ENCODE data around the gene BTBD7.
A peak's percentile ranks its signal among the peaks of the same experiment; 100 is the strongest.
"Not testable (repeated sequence)": the region's sequence is repeated elsewhere in the genome, so short reads cannot be mapped to it uniquely, and the experiment has no call there.

BTBD7 gene

DNA sequence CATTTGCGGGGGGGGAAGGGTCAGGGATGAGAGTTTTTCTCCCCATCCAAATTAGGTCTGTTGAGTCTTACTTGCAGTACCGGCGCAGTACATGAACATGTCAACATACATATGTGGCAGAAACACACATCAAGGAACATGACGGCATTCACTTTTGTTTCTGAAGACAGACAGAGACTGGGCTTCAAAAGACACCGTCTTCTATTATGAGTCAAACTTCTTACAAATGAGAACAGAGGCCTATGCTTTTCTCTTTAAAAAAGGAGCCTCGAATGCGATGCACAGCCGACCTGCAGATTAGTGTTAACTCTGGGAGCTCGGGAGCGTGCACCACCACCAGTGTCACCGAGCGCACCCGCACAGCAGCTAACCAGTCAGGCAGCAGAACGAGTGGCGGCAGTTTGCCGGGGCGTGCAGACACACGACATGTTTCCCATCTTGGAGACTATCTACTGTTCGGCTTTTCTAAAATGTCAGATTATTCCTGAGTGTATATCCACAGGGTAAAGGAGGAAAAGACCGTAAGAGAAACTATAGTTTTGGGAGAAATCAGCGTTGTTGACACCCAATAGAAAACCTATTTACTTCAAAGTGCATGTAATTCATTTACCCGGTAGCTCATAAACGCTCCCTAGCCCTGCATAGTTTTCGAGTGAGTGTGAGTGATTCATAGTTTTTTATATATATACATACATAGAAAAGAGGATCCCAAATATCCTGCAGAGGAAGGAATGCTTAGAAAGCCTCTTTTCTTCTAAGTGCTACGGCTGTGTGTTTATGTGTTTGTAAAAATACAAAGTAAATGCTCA, 92.8 kb downstream of the BTBD7 start:
- DNase-seq, result no peak

DNA sequence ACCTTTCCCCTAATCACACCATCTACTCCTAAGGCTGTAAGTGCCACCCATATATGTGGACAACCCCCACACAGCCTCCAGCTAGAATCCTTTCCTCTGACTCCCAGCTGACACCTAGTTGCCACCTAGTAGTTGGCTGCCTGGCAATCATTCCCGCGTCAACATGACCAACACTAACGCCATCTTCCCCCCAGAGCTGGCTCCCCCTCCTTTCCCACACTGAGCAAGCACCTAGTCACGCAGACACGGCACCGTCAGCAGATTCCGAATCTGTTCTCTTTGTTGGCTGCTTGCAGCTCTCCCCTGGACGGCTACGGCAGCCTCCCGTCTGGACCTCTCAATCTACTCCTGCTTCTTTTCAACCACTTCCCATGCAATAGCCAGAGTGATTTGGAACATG, 98.0 kb downstream of the BTBD7 start:
- DNase-seq, result no peak

DNA sequence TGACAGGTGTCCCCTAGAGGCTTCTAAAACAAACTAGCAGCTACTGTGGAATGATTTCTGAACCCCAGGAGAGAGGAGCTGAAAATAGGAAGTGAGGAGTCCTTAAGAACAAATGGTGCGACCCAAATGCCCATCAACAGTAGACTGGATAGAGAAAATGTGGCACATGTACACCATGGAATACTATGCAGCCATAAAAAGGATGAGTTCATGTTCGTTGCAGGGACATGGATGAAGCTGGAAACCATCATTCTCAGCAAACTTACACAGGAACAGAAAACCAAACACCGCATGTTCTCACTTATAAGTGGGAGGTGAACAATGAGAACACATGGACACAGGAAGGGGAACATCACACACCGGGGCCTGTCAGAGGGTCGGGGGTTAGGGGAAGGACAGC, 99.8 kb downstream of the BTBD7 start:
- DNase-seq, result not testable (repeated sequence)

DNA sequence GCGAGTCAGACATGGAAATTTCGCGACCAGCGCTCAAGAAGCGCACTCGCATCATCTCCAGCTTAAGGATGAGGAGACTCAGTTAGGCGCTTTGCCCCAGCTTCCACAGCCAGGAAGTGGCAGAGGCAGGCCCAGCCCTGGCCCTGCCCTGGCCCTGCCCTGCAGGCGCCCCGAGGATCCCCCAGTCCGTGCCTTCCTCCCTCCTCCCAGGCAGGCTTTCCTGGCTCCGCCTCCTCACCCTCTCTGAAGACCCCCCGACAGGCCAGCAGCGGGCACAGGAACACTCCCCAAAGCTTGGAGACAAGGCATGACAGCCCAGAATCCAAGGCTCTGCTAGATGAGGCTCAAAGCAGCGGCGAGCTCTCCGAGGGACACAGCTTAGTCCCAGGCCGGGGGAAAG, 100.7 kb downstream of the BTBD7 start:
- no peak for DNase-seq

DNA sequence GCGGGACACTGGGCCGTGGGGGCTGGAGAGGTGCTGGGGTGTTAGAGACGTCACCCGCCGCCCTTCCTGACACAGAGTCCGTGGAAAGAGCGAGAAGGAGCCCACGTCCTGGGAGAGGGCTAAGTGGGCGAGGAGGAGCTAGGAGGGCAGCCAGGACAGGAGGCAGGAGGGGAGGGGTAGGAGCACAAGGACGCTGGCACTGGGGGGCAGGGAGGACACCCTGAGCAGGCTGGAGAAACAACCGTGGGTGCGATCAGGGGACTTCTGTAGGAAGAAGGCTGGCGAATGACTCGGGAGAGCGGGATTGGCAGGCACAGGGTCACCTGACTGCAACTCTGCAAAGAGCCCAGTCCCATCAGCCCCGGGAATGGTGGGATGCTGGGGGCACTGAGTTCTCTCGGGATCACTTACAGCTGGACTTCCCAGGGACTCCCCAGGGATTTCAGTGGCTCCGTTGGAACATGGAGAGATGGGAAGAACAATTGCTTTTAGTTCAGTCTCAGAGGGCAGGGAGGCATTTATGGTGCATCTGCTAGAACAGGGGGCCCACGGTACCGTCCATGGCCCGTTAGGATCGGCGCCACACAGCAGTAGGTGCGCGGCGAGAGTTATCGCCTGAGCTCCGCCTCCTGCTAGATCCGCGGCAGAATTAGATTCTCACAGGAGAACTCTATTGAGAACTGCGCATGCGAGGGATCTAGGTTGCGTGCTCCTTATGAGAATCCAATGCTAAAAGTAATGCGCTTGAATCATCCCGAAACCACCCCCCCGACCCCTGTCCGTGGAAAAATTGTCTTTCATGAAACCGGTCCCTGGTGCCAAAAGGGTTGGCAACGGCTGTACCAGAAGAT, 101.5 kb downstream of the BTBD7 start:
- DNase-seq, result no peak

DNA sequence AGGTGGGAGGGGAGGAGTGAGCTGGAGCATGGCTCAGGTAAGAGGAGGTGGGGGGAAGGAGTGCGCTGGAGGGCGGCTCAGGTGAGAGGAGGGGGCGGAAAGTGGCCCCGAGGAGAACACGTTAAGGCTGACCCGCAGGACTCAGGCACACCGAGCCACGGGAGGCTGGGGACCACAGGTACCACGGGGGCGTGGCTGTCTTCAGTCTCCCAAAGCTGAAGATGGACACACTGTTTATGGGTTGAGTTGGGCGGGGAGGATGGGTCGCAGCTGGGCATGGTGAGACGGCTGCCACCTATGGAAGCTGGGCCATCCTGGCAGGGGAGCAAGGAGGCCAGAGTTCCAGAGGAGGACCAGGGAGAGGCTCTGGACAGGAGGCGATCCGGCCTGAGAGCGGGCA, 102.3 kb downstream of the BTBD7 start:
- DNase-seq, result no peak

DNA sequence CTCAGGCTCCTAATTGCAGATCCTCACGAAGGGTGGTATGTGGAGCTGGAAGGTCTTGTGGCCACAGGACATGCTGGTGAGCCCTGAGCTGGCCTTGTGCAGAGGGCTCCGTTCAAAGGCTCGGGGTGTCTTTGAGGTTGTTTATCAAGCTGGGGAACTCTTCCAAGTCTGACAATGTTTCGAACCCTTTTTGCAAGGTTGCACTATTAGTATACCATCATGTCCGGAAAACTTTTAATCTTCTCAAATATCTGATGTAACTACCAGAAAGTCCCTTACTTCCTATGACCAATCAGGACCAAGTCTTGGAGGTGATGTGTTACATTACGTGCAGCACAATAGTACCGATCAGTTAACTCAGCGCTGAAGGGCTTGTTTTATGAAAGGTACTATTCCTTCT, 104.3 kb downstream of the BTBD7 start:
- DNase-seq, result no peak

DNA sequence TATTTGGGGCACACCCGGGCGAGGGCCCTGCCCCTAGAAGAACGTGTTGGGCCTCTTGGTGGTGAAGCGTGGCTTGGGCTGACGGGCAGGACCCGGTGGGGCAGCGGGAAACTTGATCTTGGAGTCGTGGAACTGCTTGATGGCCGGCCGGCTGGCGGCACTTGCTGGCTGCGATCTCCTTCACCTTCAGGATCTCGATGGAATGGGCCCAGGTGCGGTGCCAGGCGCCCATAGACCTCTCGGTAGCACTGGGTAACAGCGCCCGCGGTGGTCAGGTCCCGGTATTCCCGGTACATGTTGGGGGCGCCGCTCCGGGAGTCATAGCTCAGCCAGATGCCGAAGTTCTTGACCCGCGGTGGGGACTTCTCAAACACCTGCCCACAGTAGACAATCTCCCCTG, 109.3 kb downstream of the BTBD7 start:
- DNase-seq, result no peak

DNA sequence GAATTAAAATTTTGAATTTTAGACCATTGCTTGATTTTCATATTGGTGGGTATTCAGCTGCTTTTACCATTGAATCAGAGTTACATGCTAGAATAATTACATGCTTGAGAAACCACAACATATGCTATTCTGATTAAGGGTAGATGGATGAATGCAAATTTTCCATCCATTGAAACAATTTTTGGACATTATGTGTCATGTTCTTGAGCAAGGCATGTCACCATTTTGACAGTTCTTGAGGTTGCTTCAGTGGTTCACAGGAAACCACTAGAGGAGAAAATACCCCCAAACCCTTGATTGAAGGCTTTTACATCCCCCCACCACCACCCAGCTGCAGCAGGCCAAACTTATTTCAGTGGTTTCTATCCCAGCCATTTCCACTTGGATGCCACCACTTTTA, 112.3 kb downstream of the BTBD7 start:
- DNase-seq, result no peak

DNA sequence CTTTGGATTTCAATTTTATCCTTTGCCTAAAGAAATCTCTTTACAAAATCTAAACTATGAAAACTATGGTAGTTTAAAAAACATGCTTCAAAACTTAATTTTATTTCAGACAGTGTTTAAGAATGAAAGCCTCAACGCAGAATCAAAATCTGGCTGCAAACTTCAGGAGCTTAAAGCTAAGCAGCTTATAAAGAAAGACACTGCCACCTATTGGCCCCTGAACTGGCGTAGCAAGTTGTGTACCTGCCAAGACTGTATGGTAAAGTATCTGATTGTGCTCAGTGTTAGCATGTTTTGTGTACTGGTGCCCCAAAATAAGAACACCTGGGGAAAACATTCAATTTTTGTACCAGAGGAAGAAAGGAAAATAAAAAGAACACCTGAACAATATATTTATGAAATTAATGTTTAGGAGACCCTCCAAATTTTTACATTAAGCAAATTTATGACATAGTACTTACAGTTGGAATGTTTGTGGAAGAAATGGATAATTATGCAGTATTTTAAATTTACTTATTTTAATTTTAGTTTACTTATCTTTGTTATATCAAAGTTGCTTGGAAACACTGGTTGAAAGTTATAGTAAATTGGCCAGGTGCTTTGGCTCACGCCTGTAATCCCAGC, 113.6 kb downstream of the BTBD7 start:
- no peak for DNase-seq

DNA sequence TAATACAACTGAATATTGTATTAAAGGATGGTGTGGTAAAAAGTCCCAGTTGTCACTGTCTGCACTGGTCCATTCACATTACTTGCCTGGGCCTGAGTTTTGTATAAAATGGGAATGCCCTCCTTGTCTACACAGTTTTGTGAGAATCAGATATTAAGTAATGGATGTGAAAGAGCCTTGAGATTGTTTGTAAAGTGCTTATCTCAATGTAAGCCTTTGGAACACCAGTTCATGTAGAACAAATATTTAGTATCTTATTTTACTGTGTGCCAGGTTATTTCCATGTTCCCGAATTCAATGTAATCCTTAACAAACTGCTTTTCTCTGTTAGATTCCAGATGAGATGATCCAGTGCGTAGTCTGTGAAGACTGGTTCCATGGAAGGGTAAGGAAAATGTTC, 118.2 kb downstream of the BTBD7 start:
- DNase-seq, result no peak

DNA sequence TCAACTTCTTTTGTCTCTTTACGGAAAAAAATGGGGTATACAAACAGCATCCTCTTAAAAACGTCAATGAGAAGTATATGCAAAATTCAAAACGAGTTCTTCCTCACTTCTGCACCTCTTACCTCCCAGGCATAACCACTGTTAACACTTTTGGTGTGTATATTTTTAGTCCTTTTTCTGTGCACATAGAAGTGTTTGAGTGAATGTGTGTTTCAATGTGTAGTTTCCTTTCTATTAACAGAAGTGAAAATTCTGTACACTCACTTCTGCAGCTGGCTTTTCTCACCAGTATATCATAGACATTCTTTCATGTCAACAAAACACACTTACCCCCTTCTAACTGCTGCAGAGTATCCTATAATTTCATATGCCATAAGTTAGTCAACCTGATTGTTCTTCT, 120.4 kb downstream of the BTBD7 start:
- DNase-seq, result no peak

DNA sequence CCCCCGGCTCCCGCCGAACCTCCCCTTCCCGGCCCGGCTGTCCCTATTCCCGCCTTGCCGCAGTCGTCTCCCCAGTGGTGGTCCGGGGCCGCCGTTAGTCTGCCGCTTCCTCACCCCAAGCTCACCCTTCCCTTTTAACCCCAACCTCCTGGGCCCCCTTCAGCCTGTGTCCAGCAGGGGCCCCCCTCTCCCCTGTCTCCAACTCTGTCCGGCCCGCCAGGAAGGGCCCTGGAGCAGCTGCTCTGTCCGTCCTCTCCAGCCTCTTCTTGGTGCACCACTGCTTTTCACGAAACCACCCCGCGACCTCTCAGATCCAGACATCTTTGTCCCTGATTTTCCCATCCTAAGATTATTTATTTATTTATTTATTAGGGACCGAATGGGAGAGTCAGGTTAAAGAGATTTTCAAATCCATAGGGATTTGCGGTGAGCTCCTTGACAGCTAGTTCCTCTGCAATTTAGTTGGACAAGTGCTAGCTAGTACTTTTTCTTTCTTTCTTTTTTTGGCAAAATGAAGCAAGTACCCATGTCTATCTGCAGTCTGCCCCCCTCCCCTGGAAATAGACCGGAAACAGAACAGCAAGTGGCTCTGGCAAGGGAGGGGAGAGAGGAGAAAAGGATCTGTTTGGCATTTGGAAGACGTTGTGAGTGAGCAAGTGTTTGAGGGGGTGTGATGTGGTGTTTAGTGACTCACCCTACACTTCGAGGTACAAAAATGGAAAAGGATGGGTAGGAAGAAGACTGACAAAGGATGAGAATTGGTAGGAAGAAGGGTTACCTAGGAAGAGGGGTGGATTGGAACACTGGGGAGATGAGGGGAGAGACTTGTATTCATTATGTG, 125.1 kb downstream of the BTBD7 start:
- DNase-seq, result no peak

DNA sequence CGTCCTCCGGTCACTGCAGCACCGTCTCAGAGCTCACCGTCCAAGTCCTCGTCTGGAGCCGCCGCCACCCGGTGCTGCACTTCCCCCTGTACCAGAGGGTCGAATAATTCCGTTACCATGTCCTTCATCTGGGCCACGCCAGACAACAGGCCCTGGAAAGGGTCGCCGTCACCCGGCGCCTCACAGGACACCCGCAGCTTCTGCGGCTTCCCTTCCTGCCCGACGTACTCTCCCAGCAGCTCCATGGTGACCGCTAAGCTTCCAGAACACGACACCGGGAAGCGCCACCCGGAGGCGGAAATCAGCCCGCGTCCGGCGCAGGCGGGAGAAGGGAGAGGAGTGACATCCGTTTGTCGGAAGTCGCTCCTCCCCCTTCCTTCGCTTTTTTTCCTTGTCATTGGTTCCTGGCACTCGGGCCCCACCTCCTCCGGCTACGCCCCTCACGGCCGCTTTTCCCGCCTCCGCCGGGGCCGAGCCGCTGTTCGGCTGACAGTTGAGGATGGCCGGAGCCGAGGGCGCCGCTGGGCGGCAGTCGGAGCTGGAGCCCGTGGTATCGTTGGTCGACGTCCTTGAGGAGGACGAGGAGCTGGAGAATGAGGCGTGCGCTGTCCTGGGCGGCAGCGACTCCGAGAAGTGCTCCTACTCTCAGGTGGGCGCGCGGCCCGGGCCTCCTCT, 125.9 kb downstream of the BTBD7 start, which contains the start of the genes GON7 and UBR7:
Gene GON7 (minus strand): TSS at position 273 of the 675 bp plus-strand sequence. CDS start 28 bp downstream, at position 245.
Gene UBR7 (plus strand): TSS at position 464 of the 675 bp plus-strand sequence. CDS start 36 bp downstream, at position 500.
- peak; percentile 91 for DNase-seq

DNA sequence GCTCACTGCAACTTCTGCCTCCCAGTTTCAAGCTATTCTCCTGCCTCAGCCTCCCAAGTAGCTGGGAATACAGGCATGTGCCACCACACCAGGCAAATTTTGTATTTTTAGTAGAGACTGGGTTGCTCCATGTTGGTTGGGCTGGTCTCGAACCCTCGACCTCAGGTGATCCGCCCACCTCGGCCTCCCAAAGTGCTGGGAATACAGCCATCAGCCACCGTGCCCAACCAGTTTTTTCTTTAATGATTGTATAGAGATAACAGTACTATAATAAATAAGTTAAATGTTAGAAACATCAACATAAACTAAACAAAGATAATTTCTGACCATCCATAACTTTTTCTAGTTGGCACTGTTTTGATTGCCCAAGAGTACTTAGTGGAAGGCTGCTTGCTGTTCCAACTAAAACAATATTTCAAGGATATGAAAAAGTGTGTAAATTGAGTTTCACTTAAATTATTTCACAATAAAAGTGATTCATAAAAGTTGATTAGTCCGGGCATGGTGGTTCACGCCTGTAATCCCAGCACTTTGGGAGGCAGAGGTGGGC, 131.6 kb downstream of the BTBD7 start:
- DNase-seq, result no peak

DNA sequence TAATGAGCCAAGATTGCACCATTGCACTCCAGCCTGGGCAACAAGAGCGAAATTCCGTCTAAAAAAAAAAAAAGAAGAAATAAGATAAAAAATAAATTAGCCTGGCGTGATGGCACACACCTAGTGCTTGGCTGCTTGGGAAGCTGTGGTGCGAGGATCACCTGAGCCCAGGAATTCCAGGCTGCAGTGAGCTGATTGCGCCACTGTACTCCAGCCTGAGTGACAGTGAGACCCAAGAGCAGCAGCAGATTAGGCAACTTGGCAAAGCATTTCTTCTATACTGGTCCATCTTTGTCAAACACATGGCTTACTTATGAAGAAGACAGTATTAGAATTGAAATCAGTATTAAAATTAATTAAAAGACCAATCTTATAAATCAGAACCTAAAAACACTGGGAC, 132.3 kb downstream of the BTBD7 start:
- no peak for DNase-seq

DNA sequence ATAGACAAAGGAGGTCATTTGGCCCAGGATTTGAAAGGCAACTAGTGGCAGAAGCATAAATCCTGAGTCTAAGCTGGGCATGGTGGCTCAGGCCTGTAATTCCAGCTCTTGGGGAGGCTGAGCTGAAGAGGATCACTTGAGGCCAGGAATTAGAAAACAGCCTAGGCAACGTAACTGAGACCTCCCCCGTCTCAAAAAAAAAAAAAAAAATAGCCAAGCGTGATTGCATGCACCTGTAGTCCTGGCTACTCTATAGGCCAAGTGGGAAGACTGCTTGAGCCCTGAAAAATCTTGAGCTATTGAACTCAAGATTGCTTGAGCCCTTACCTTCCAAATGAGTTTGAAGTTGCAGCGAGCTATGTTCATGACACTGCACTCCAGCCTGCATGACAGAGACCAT, 133.8 kb downstream of the BTBD7 start:
- no peak for DNase-seq

DNA sequence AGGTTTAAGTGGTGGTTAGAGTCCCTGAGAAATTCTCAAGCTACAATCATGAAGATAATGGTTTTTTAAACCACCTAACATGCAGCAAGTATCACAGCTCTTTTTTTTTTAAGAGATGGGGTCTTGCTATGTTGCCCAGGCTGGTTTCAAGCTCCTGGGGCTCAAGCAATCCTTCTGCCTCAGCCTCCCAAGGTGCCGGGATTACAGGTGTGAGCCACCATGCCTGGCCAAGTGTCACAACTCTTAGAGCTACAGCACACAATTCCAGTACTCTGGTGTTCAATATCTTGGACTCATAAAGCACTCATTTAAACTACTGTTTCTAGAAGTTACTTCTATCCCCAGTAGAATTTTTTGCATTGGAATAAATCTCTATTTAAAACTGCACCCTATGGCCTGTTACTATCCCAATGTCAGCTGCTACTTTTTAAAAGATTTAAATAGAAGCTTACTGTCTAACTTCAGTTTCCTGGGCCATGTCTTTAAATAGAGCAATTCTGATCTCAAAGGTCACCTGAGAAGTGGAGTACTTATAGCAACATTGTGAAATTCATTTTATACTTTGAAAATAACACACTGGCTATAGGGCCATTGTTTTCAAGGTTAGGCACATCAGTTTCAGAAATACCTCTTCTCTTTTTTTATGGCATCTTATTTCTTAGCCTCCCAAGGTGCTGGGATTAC, 137.4 kb downstream of the BTBD7 start:
- no peak for DNase-seq

Data from activated CD8-positive, alpha-beta memory T cell treated with anti-CD3 and anti-CD28 coated beads, Interleukin-2, amount 50 U/mL, for 48 hours (primary cell).